Activated T-helper 1 cell treated with anti-CD3 and anti-CD28 coated beads, Interleukin-12 subunit alpha, Interleukin-12 subunit beta, Interleukin-2, Interleukin-4 antibody, amounts not matched to agents 30 ng/mL and 10 ng/mL and 1 ng/mL, durations not matched to agents 14 hours and 24 hours and 36 hours (primary cell): Measurements from ENCODE around the gene NLRP9. TPM values are rescaled to one million over a fixed set of nuclear protein-coding genes. Genes with fewer than 3 reads are reported as not detected.
A peak's percentile ranks its signal among the peaks of the same experiment; 100 is the strongest.

Source experiments
- DNase-seq: peaks from one replicate; pipeline ENCODE4 v3.0.0; 2021; ENCODE audit warnings: low spot score
- H3K27ac Mint-ChIP-seq: one replicate; pipeline ENCODE4 v1.8.0; 2021; ENCODE audit warnings: mild to moderate bottlenecking, mixed read lengths
- H3K27me3 Mint-ChIP-seq: one replicate; pipeline ENCODE4 v1.8.0; 2022; ENCODE audit warnings: mild to moderate bottlenecking, moderate library complexity, mixed read lengths; ENCODE audit not compliant: insufficient read depth
- H3K36me3 Mint-ChIP-seq: one replicate; pipeline ENCODE4 v1.8.0; 2021; ENCODE audit warnings: low read depth, mixed read lengths
- H3K4me1 Mint-ChIP-seq: one replicate; pipeline ENCODE4 v1.8.0; 2021; ENCODE audit warnings: low read depth, mixed read lengths
- H3K4me3 Mint-ChIP-seq: one replicate; pipeline ENCODE4 v1.8.0; 2021; ENCODE audit warnings: mild to moderate bottlenecking, moderate library complexity, mixed read lengths
- H3K9me3 Mint-ChIP-seq: one replicate; pipeline ENCODE4 v1.8.0; 2021; ENCODE audit warnings: mixed read lengths
- intact Hi-C: fragments of 100-400 bp; cut with micrococcal nuclease; formaldehyde crosslinking; loops from one replicate; pipeline ENCODE4 v1.15.1; 2024
- total RNA-seq: library from RNA; stranded (reverse); gene quantifications from 2 replicates; pipeline ENCODE4 v1.2.3, GENCODE V29; 2022

Gene NLRP9
- total RNA-seq, 1 donor from 2014 or later = not detected

DNA sequence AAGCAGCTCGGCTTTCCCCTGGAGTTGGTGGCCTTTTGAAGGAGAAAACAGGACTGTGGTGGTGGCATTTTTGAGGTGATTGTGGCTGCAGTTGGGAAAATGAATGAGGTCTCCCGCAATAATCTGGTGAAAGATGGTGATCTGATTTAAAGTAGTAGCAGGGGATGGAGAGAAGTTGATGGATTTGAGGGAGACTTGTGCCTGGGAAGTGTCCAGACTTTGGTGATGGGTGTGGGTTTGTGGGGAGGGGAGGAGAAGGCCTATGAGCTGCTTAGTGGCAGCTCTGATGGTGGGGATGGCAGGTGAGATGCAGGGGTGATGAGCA lies 67.2 kb downstream of the NLRP9 start:
- H3K27me3 Mint-ChIP-seq = no peaks in the 10 kb centered on the region
- H3K4me3 Mint-ChIP-seq = no peak overlapping the region
- H3K9me3 Mint-ChIP-seq = no peaks in the 10 kb centered on the region
- peaks cover 48% of the 10 kb centered on the region for H3K36me3 Mint-ChIP-seq
- no peak for DNase-seq
- intact Hi-C loops = no loop called here
- H3K4me1 Mint-ChIP-seq = peaks cover 20% of the 10 kb centered on the region
- peak overlapping the region; percentile 45 for H3K27ac Mint-ChIP-seq

- peaks cover 46% of the 10 kb centered on the region for H3K36me3 Mint-ChIP-seq
- H3K9me3 Mint-ChIP-seq = no peaks in the 10 kb centered on the region
- peaks cover 15% of the 10 kb centered on the region for H3K4me1 Mint-ChIP-seq
- no peak for DNase-seq
- H3K4me3 Mint-ChIP-seq = no peak overlapping the region
- intact Hi-C loops = no loop called here
- H3K27ac Mint-ChIP-seq = peak overlapping the region; percentile 18
- no peaks in the 10 kb centered on the region for H3K27me3 Mint-ChIP-seq
Observed at GRCh38 chr19:55670280-55671053, 67.7 kb downstream of the NLRP9 start.

GRCh38 chr19:55669418-55670279 lies 68.6 kb downstream of the NLRP9 start:
- Mint-ChIP-seq H3K9me3 (no peaks in the 10 kb centered on the region), H3K27me3 (no peaks in the 10 kb centered on the region), H3K27ac (no peak overlapping the region), H3K4me3 (no peak overlapping the region), H3K36me3 (peaks cover 49% of the 10 kb centered on the region), H3K4me1 (peaks cover 14% of the 10 kb centered on the region)
- intact Hi-C loops = no loop called here
- no peak for DNase-seq

DNA sequence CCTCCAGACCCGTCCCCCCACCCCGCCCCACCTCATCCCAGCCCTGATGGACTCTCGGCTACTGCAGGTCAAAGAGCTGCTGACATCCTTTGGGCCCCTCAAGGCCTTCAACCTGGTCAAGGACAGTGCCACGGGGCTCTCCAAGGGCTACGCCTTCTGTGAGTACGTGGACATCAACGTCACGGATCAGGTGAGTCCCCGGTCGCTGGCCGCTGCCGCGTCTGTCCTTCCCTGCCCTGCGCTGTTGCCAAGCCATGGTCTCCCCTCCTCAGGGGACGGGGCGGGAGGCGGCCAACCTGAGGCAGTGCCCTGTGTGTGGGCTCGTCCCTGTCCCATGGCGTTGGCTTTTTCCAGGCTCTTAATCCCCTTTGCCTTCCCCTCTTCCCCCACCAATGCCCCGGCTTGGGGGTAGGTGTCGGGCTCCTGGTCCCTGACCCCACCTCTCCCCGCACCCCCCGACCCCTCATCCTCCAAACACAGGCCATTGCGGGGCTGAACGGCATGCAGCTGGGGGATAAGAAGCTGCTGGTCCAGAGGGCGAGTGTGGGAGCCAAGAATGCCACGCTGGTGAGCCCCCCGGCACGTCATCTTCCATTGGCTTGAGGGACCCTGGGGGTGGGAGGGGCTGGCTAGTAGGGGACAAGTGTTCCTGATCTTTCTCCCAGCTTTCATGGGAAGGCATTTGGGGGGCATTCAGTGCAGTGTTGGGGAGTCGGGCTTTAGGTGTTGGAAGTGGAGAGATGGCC lies 69.4 kb downstream of the NLRP9 start:
- H3K36me3 Mint-ChIP-seq = peaks cover 51% of the 10 kb centered on the region
- H3K4me1 Mint-ChIP-seq = peaks cover 10% of the 10 kb centered on the region
- DNase-seq = no peak
- no peak overlapping the region for H3K27ac Mint-ChIP-seq
- intact Hi-C loops = no loop called here
- H3K9me3 Mint-ChIP-seq = no peaks in the 10 kb centered on the region
- no peak overlapping the region for H3K4me3 Mint-ChIP-seq
- no peaks in the 10 kb centered on the region for H3K27me3 Mint-ChIP-seq

GRCh38 chr19:55667958-55668357 lies 70.2 kb downstream of the NLRP9 start:
- Mint-ChIP-seq H3K36me3 (peaks cover 54% of the 10 kb centered on the region), H3K27me3 (no peaks in the 10 kb centered on the region), H3K27ac (no peak overlapping the region), H3K9me3 (no peaks in the 10 kb centered on the region), H3K4me3 (no peak overlapping the region), H3K4me1 (peaks cover 15% of the 10 kb centered on the region)
- DNase-seq = no peak
- intact Hi-C loops = no loop called here

GRCh38 chr19:55667511-55667910 lies 70.7 kb downstream of the NLRP9 start:
- Mint-ChIP-seq H3K4me1 (peaks cover 20% of the 10 kb centered on the region), H3K4me3 (no peak overlapping the region), H3K9me3 (no peaks in the 10 kb centered on the region), H3K27me3 (no peaks in the 10 kb centered on the region), H3K27ac (peak overlapping the region; percentile 2), H3K36me3 (peaks cover 58% of the 10 kb centered on the region)
- intact Hi-C loops = no loop called here
- DNase-seq = no peak

GRCh38 chr19:55667006-55667381 lies 71.2 kb downstream of the NLRP9 start:
- Mint-ChIP-seq H3K4me1 (peaks cover 20% of the 10 kb centered on the region), H3K27ac (peak overlapping the region; percentile 2), H3K27me3 (no peaks in the 10 kb centered on the region), H3K4me3 (no peak overlapping the region), H3K36me3 (peaks cover 60% of the 10 kb centered on the region), H3K9me3 (no peaks in the 10 kb centered on the region)
- intact Hi-C loops = no loop called here
- DNase-seq = no peak

DNA sequence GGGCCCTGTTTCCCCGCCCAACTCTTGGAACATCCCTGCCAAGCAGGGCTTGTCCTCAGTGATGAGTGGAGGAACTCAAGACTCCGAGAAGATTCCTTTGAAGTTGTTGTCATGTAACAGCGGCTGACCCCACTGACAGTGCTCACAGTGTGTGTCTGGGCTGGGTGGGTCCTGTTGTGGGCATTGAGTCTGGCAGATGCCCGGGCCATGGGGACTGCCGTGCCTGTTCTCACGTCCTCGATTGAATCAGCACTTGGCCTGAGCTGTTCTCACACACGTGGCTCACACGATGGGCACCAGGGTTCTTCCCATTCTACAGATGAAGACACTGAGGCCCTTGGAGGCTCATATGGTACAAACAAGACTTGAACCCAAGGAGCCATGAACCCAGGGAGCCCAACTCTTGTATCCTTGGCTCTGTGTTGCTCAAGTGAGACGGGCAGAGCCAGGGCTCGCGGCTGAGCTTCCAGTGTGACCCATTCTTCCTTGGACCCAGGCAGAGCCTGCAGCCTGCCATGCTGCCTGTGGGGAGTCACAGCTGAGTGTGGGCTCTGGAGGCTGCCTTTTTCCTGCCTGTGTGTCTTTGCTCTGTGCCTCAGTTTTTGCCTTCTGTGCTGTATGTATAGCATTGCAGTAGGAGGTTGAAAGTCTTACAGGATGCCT lies 71.7 kb downstream of the NLRP9 start:
- H3K27me3 Mint-ChIP-seq = no peaks in the 10 kb centered on the region
- H3K36me3 Mint-ChIP-seq = peaks cover 64% of the 10 kb centered on the region
- no peaks in the 10 kb centered on the region for H3K9me3 Mint-ChIP-seq
- H3K4me3 Mint-ChIP-seq = no peak overlapping the region
- no peak overlapping the region for H3K27ac Mint-ChIP-seq
- H3K4me1 Mint-ChIP-seq = peaks cover 17% of the 10 kb centered on the region
- DNase-seq = no peak
- intact Hi-C loops = no loop called here

DNA sequence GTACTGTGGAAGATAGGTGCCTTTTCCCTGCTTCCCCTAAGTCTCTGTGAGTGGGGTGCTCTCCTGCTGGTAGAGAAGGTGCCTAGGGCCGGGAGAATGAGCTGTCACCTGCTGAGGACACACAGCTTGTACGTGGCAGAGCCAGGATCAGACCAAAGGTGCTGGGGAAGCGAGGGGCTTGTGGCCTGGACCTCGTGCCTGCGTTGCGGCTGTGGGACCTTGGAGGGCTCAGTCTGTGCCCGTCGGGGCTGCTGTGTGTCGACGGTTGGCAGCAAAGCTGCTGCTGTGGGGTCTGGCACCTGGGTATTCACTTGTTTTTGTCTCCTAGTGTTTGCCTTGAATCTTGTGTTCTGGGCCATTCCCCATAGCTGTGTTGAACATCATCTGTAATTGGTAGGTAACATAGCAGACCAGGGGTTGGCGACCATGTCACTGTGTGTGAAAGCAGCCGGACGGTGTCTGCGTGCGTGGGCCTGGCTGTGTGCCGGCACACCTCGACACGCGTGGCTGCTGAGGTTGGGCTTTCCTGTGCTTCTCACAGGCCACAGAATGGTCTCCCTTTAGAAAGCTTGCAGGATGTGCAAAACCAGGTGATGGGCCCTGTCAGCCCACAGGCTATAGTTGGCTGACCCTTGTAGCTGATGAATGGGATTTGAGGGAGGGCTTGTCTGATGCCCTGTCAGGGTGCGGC lies 74.2 kb downstream of the NLRP9 start:
- Mint-ChIP-seq H3K4me1 (peaks cover 17% of the 10 kb centered on the region), H3K9me3 (no peaks in the 10 kb centered on the region), H3K36me3 (peaks cover 66% of the 10 kb centered on the region), H3K4me3 (no peak overlapping the region), H3K27me3 (no peaks in the 10 kb centered on the region), H3K27ac (no peak overlapping the region)
- no peak for DNase-seq
- intact Hi-C loops = no loop called here

DNA sequence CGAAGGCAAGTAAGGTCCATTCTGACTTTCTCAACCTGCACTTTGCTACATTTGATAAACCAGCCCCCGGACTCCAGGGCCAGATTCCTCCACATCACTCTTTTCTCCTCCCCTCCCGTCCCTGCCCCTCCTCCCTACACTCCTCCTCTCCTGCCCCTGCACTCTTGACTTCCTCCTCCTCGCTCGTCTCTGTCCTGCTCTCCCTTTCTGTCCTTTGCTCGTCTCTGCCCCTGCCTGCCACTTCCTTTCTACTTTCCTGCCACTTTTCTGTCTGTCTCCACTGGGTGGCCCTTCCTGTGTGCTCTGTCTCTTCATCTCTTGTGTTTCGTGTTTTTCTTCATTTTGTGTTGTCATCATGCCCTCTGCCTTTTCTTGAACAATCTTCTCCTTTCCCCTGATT lies 76.4 kb downstream of the NLRP9 start:
- Mint-ChIP-seq H3K4me3 (no peak overlapping the region), H3K4me1 (peaks cover 32% of the 10 kb centered on the region), H3K9me3 (no peaks in the 10 kb centered on the region), H3K27ac (peak overlapping the region; percentile 81), H3K36me3 (peaks cover 66% of the 10 kb centered on the region), H3K27me3 (no peaks in the 10 kb centered on the region)
- intact Hi-C loops = no loop called here
- no peak for DNase-seq

GRCh38 chr19:55660991-55661390 lies 77.2 kb downstream of the NLRP9 start:
- intact Hi-C loops = no loop called here
- Mint-ChIP-seq H3K27me3 (no peaks in the 10 kb centered on the region), H3K4me1 (peaks cover 39% of the 10 kb centered on the region), H3K4me3 (no peak overlapping the region), H3K36me3 (peaks cover 65% of the 10 kb centered on the region), H3K27ac (no peak overlapping the region), H3K9me3 (no peaks in the 10 kb centered on the region)
- DNase-seq = no peak

DNA sequence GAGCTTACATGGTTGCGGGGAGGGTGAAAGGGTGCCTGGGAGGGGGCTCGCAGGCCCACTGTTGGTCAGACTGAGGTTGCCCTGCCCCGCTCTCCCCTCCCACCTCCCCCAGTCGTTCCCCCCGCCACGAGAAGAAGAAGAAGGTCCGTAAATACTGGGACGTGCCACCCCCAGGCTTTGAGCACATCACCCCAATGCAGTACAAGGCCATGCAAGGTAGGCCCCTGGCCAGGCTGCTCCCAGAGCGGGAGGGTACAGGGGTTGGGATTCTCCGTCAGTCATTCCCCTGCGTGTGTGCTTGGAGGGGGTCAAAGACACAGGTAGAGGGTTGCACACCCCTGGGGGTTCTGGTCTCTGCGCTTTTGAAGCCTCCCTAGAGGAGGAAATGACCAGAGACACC lies 77.8 kb downstream of the NLRP9 start:
- intact Hi-C loops = no loop called here
- Mint-ChIP-seq H3K4me1 (peaks cover 42% of the 10 kb centered on the region), H3K36me3 (peaks cover 69% of the 10 kb centered on the region), H3K9me3 (no peaks in the 10 kb centered on the region), H3K27me3 (no peaks in the 10 kb centered on the region), H3K4me3 (no peak overlapping the region), H3K27ac (no peak overlapping the region)
- DNase-seq = no peak
